Activated gamma-delta T cell (primary cell): ENCODE data around the gene COPE.
A peak's percentile ranks its signal among the peaks of the same experiment; 100 is the strongest.
"Not testable (repeated sequence)": the region's sequence is repeated elsewhere in the genome, so short reads cannot be mapped to it uniquely, and the experiment has no call there.

Experiments used
- DNase-seq: peaks from one replicate; lab custom pipeline; 2025; lab: John Stamatoyannopoulos, UW
- total RNA-seq, 2 donors: gene quantifications; one replicate each; lab custom pipeline; 2026; lab: John Stamatoyannopoulos, UW

COPE gene
- 53.0 to 53.3 reads per million in 2 donors for total RNA-seq

DNA sequence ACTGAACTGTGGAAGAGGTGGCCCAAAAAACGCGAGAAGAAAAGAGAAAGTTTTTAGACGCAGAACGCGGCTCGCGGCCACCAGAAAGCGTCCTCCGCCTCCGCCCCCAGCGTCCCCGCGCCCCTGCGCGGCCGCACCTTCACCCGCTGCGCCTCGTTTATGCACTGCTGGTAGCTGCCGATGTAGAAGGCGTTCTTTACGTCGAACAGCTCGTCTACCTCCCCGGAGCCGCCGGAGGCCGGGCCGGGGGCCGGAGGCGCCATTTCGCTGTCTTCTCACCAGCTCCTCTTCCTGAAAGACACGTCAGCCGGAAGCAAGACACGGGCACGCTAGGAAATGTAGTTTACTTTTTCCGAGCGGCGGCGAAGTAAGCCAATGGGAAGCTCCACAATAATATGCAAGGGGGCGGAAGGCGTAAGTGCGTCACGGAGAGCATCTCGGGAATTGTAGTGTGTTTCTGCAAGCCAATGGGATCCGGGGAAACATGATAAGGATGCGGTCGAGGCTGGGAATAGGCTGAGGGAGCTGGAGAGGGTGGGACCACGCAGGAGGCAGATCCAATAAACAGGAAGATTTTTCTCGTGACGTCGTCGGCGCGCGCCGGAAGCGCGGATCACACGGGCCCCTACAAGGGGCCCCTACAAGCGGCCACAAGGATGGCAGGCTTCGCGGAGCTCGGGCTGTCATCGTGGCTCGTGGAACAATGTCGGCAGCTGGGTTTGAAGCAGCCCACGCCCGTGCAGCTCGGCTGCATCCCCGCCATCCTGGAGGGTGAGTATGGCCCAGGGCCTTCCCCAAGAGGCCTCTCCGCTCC lies at the start of gene COPE, which contains the start of gene DDX49:
Gene COPE, minus strand, starts transcription at position 302 of the 814 bp plus-strand sequence. Its CDS starts 39 bp downstream, at position 263.
Gene DDX49, plus strand, starts transcription at position 630 of the 814 bp plus-strand sequence. Its CDS starts 27 bp downstream, at position 657.
- peak; percentile 93 for DNase-seq

DNA sequence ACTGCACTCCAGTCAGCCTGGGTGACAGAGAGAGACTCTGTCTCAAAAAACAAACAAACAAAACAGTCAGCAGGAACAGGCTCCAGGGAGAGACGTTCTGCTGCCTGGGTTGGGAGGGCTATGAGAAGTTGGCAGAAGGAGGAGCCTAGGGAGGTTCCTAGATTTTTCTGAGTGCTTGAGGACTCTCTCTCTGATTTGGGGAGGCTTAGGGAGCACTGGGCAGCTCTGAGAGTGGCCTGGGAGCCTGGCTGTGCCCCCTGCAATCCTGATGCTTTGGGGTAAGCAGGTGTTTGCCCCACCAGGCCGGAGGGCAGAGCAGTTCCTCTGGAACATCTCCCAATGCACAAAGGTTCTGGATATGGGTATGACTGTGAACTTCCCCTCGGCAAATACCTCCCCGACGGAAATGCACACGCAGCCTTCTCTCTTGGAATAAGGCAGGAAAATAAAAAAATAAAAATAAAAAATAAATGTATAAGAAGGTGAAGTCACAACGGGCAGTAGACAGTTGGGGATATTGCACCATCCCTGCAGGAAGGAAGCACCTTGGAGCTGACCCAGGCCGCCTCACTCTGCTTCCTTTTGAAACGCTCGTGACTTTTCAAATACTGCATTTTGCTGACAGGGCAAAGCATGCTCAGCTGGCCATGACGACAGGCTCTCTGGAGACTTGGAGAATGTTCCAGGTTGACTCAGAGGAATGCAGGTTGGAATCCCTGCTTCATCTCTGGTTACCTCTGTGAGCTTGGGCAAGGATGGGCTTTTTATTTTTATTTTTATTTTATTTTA lies 48.4 kb upstream of the COPE start:
- DNase-seq = no peak

DNA sequence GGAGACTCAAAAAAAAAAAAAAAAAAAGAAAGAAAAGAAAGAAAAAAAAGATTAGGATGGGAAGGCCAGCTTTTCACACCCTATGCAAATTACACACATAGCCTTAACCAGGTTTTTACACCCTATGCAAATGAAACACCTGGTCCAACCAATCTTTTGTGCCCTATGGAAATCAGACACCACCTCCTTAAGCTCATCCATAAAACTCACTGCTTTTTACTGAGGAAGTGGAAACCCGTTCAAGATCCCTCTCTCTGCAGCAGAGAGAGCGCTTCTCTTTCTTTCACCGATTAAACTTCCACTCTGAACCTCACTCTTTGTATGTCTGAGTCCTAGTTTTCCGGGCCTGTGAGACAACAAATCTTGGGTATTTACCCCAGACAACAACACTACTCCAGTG lies 47.1 kb upstream of the COPE start:
- DNase-seq = no peak

DNA sequence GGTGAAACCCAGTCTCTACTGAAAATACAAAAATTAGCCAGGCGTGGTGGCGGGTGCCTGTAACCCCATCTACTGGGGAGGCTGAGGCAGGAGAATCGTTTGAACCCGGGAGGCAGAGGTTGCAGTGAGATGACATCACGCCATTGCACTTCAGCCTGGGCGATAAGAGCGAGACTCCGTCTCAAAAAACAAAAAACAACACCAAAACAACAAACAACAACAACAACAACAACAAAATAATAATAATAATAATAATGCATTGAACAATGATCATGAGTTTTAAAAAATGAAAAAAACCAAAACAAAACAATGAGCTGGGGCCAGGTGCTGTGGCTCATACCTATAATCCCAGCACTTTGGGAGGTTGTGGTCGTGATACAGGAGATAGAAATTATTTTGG lies 44.9 kb upstream of the COPE start:
- DNase-seq = no peak

DNA sequence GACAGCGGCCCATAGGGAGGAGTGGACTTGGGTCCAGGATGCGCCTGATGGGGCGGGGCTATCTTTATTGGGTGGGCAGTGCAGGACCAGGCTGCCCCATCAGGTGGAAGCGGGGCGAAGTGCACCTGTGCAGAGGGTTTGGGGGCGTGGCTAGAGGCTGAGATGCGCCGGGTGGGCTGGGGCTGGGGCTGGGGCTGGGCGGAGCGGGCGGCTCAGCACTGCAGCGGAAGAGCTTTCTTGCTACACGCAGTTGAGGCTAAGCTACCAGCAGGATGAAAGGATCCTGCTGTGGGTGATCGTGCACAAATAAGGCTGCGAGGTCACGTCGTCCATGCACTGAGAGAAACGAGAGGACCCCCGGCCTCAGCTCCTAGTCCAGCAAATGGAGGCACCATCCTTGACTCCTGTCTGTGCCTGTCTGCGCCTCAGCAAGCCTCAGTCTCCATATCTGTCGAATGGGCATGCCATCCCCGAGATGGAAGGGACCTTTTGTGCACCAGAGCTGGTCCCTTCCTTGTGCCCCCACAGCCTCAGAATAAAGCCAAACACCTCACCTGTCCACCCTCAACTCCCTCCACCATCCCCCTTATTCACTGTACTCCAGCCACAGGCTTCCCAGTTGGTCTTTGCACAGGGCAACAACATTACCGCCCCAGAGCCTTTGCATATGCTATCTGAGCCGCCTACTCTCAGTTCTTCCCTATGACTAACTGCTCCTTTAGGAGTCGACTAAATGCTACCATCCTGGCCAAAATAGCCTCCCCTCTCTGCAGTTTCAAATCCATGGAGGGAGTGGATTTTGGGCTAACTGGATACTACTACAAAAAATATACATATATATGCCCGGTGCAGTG lies 42.8 kb upstream of the COPE start:
- DNase-seq = no peak

DNA sequence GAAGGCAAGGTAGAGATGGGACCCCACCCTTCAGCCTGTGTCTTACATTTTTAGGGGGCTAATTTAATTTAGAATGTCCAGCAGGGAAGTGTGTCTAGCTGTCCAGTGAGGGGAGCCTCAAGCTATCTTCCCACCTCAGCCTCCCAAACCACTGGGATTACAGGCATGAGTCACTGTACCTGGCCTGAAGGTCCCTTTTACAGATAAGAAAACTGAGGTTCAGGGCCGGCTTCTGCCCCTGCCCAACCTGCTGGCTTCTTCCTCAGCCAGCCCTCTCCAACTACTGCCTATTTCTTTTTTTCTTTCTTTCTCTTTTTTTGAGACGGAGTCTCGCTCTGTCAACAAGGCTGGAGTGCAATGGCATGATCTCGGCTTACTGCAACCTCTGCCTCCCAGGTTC lies 41.2 kb upstream of the COPE start:
- no peak for DNase-seq

DNA sequence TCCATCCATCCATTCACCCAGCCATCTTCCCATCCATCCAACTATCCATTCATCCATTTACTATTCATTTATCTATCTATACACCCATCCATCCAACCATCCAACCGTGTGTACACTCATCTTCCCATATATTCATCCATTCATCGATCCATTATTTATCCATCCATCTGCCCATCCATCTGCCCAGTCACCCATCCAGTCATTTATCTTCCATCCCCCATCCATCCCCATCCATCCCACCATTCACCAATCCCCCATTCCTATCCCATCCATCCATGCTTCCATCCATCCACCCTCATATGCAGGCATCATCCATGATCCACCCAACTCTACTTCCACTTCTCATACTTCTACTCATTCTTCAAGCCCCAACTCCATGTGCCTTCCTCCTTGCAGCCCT lies 35.9 kb upstream of the COPE start:
- DNase-seq = no peak

DNA sequence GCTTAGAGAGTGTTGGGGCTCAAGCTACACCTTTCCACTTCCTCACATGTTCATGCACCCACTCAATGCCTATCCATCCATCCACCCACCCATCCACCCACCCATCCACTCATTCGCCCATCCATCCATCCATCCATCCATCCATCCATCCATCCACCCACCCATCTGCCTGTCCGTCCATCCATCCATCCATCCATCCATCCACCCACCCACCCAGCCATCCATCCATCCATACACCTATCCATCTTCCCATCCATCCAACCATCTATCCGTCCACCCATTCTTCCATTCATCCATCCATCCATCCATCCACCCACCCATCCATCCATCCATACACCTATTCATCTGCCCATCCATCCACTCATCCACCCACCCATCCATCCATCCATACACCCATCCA lies 34.9 kb upstream of the COPE start:
- no peak for DNase-seq

DNA sequence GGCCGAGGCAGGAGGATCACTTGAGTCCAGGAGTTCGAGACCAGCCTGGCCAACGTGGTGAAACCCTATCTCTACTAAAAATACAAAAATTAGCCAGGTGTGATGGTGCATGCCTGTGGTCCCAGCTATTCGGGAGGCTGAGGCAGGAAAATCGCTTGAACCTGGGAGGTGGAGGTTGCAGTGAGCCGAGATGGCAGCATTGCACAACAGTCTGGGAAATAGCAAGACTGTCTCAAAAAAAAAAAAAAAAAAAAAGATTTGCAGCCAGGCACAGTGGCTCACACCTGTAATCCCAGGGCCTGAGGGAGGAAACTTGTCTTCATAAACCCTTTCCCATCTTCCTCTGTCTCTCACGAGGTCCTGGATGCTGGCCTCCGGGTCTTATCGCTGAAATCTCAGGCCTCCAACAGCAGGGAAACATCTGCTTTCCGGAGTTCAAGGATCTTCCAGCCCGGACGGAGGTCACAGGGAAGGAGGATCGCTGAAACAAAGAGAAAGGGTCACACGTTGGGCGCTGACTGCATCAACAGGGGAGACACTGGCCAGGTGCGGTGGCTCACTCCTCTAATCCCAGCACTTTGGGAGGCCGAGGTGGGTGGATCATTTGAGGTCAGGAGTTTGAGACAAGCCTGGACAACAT lies 33.3 kb upstream of the COPE start:
- not testable (repeated sequence) for DNase-seq

DNA sequence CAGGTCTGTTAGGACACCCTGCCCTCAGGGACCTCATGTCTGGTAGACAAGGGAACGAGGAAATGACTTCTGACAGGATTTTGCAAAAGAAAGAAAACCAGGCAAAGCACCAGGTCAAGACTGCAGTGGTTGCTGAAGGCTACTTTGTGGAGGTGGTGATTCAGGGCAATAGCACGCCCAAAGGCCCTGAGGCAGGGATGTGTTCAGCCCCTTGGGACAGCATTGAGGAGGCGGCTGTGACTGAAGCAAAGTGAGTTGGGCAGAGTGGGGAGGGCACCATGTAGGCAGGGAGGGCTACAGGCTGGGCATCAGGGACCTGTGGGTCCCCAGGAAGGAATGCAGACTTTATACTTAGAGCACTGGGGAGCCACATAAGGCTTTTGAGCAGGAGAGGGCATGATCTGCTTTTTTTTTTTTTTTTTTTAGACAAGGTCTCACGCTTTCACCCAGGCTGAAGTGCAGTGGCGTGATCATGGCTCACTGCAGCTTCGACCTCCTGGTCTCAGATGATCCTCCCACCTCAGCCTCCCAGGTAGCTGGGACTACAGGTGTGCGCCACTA lies 32.6 kb upstream of the COPE start:
- no peak for DNase-seq

DNA sequence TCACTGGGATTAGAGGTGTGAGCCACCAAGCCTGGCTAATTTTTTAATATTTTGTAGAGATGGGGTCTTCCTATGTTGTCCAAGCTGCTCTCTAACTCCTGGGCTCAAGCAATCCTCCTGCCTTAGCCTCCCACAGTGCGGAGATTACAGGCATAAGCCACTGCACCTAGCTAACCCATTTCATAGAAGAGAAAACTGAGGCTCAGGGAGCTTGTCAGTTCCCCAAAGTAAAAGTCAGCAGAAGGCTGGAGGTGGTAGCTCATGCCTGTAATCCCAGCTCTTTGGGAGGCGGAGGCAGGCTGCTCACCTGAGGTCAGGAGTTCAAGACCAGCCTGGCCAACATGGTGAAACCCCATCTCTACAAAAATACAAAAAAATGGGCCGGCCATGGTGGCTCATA lies 30.7 kb upstream of the COPE start:
- DNase-seq = no peak

DNA sequence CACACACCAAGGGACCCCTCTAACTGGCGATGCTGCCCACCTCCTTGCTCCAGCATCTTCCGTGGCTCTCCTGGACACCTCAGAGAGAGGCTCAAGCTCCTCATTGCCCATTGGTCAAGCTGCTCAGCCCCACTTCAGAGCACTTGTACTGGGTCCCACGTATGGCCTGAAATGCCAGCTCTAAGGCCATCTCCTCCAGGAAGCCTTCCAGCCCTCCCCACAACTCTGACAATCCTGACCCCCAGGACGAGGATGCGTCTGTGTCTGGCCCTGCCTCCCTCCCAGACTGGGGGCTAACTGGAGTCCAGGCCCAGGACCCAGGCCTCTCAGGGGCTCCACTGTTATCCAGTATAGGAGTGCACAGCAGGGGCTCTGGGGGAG lies 29.8 kb upstream of the COPE start:
- DNase-seq = no peak

DNA sequence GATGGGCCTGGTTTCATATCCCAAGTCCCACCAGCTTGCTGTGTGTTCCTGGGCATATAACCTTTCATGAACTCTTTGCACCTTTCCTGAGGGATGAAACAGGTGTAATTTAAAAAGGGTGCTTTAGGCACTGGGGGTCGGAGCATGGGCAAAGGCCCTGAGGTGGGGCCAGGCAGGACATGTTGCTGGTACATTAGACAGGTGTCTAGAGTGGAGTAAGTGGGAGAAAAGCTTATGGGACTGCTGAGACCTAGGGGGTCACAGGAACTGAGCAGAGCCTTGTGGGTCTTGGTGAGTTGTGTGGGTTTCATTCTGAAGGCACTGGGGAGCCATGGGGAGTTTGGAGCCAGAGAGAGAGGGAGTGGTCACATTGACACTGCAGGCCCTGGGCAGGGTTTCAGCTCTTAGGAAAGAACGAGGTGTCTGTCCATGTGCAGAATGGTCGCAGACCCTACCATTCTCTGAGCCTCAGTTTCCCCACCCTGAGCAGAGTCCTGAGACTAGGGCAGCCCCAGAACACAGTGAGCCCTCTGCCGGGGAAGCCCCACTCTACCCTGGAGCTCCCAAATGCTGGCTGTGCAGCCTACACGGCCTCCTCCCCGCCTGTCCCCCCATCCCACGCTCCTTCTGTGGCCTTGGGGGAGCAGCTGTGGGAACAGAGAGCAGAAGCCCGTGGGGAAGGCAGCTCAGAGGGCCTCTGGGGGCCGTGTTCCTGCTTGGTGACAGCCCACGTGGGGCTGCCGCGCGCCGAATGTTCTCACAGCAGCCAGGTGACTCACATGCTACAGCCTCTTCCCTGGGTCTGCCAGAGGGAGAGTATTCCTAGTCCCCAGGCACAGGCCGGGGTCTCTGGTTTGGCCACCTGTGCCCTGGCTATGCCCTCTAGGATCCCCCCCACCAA lies 29.1 kb upstream of the COPE start:
- DNase-seq = no peak

DNA sequence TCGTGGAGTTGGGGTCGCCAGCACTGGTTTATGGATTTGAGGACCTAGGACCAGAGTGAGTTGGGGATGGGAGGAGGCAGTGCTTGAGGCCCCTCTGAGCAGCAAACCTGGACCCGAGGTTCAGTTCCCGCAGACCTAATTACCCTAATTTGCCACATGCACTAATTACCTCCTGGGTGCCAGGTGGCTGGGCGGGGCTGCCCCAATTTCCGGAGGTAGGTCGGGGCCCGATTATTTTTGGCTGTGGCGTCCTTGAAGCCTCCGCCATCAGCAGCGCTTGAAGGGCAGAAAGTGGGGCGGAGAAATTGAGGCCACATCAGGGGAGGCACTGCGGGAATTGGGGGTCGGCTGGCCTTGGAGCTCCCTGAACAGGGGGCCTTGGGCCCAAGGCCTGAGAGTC lies 27.7 kb upstream of the COPE start:
- DNase-seq = no peak

DNA sequence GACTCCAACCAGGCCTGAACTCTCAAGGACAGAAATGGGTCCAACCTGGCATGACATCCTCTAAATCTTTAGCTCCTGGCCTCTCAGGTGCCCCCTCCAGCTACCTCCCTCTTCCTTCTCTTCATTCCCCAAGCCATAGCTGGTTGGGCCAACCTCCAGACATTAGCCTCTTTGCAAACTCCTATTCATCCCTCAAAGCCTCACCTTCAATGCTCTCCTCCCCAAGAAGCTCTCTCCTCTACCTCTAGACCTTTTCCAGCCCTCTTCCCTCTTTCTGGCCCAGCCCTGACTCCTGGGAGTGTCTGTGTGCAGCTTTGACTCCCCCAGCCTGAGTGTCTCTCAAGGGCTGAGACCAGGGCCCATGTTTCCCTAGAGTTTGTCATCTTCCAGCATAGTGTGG lies 27.1 kb upstream of the COPE start:
- no peak for DNase-seq

DNA sequence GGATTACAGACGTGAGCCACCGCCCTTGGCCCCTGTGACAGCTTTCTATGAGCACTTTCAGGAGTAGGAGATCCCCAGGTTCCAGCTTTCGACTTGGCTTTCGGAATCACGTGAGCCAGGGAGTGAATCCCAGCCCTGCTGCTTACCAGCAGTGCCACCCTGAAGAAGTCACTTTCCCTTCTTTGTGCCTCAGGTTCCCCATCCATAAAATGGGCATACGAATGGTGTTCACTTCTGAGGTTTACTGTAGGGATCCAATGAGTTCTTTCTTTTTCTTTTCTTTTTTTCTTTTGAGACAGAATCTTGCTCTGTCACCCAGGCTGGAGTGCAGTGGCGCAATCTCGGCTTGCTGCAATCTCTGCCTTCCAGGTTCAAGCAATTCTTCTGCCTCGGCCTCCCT lies 26.1 kb upstream of the COPE start:
- no peak for DNase-seq

DNA sequence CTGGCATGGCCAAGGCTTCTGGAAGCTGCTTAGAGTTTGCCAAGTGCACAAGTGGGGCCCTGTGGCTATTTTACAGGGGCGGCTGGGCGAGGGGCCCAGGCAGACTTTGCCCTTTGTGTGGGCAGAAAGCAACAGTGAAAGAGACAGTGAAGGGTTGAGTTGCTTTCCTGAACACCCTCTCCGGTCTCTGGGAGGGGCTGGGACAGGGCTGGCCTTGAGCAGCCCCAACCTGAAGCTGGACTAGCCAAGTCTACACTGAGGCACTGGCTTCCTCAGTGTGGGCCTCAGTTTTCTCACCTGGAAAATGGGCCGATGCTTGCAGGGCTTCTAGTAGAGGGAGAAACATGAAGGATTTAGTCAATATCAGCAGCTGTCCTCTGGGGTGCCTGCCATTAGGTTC lies 24.3 kb upstream of the COPE start:
- DNase-seq = no peak

DNA sequence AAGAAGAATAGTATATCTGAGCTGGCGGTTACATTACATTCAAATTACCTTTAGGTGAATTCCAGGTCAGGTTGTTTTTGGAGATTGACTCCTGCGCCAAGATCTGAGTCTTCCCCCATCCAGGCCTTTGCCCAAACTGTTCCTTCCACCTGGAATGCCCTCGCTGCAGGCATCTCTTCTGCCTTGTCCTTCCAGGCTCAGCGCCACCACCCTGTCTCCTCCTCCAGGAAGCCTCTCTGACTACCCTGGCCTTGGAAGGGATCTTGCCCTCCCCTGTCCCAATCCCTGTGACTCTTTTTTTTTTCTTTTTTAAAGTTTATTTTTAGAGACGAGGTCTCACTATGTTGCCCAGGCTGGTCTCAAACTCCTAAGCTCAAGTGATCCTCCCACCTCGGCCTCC lies 23.5 kb upstream of the COPE start:
- DNase-seq = no peak

DNA sequence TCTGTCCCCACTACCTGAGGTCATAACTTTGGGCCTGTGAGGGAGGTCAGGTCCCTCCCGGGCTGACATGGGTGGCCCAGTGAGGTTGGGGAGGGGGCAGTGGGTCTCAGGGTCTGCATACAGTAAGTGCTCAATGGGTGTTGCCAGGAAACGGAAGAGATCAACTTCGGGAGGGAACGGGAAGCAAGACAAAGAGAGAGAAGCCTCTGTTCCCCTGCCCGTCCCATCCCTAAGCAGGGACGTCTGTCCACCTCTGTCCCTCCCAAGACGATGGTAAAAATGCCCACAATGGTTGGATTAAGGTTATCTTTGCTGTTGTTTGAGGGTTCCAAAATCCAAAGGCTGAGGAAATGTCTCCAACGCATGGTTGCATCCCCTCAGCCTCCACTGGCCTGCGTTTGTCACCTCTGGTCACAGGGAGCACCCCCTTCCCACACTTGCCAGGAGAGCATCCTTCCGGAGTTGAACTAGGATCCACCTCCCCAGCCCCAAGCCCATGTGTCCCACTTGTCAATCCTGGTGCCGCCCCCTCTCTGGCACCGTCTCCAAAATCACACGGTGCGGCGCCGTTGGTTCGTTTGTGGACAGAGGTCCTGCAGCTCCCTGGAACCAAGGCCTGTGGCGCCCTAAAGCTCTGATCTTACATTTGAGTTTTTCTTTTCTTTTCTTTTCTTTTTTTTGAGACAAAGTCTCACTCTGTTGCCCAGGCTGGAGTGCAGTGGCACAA lies 22.6 kb upstream of the COPE start:
- no peak for DNase-seq
